Activated T-helper 2 cell treated with anti-CD3 and anti-CD28 coated beads, Interferon-gamma antibody, Interleukin-2, Interleukin-4, amounts not matched to agents 10 μg/mL and 5 μg/mL and 100 μg/mL, durations not matched to agents 14 hours and 24 hours and 36 hours (primary cell): ENCODE measurements around the gene MBOAT2. TPM values are rescaled to one million over a fixed set of nuclear protein-coding genes. Genes with fewer than 3 reads are reported as not detected.

Experiments used
- DNase-seq: peaks from one replicate; pipeline ENCODE4 v3.0.0; 2021; ENCODE audit warnings: low spot score
- H3K27ac Mint-ChIP-seq: one replicate; pipeline ENCODE4 v1.8.0; 2021; ENCODE audit warnings: mixed read lengths
- H3K27me3 Mint-ChIP-seq: one replicate; pipeline ENCODE4 v1.8.0; 2021; ENCODE audit warnings: low read depth, mixed read lengths
- H3K36me3 Mint-ChIP-seq: one replicate; pipeline ENCODE4 v1.8.0; 2021; ENCODE audit warnings: low read depth, mixed read lengths
- H3K4me1 Mint-ChIP-seq: one replicate; pipeline ENCODE4 v1.8.0; 2021; ENCODE audit warnings: low read depth, mixed read lengths
- H3K4me3 Mint-ChIP-seq: one replicate; pipeline ENCODE4 v1.8.0; 2021; ENCODE audit warnings: low read depth, mild to moderate bottlenecking, moderate library complexity, mixed read lengths
- H3K9me3 Mint-ChIP-seq: one replicate; pipeline ENCODE4 v1.8.0; 2021; ENCODE audit warnings: mixed read lengths
- intact Hi-C: fragments of 100-400 bp; cut with micrococcal nuclease; formaldehyde crosslinking; loops from one replicate; pipeline ENCODE4 v1.15.1; 2023
- total RNA-seq: library from RNA; stranded (reverse); gene quantifications from 2 replicates; pipeline ENCODE4 v1.2.3, GENCODE V29; 2022

MBOAT2 gene
- total RNA-seq, 1 donor from 2014 or later, result 6.0 TPM

GRCh38 chr2:8893474-8893873, 110.0 kb downstream of the MBOAT2 start:
- no peak for DNase-seq
- H3K4me1 Mint-ChIP-seq, result no peaks in the 10 kb centered on the region
- H3K9me3 Mint-ChIP-seq, result no peaks in the 10 kb centered on the region
- intact Hi-C loops, result no loop called here
- H3K27ac Mint-ChIP-seq, result no peak overlapping the region
- no peak overlapping the region for H3K4me3 Mint-ChIP-seq
- H3K27me3 Mint-ChIP-seq, result no peaks in the 10 kb centered on the region
- no peaks in the 10 kb centered on the region for H3K36me3 Mint-ChIP-seq

- intact Hi-C loops, result no loop called here
- Mint-ChIP-seq H3K27me3 (peaks cover 3% of the 10 kb centered on the region), H3K4me1 (no peaks in the 10 kb centered on the region), H3K36me3 (no peaks in the 10 kb centered on the region), H3K27ac (no peak overlapping the region), H3K9me3 (no peaks in the 10 kb centered on the region), H3K4me3 (no peak overlapping the region)
- no peak for DNase-seq
Observed at GRCh38 chr2:8892111-8892510, 111.4 kb downstream of the MBOAT2 start.

- no peaks in the 10 kb centered on the region for H3K9me3 Mint-ChIP-seq
- intact Hi-C loops, result no loop called here
- DNase-seq, result no peak
- no peaks in the 10 kb centered on the region for H3K4me1 Mint-ChIP-seq
- no peak overlapping the region for H3K27ac Mint-ChIP-seq
- peaks cover 6% of the 10 kb centered on the region for H3K27me3 Mint-ChIP-seq
- no peaks in the 10 kb centered on the region for H3K36me3 Mint-ChIP-seq
- H3K4me3 Mint-ChIP-seq, result no peak overlapping the region
Observed at GRCh38 chr2:8889978-8890377, 113.5 kb downstream of the MBOAT2 start.

- Mint-ChIP-seq H3K9me3 (no peaks in the 10 kb centered on the region), H3K4me3 (no peak overlapping the region), H3K27ac (no peak overlapping the region), H3K36me3 (no peaks in the 10 kb centered on the region), H3K27me3 (peaks cover 6% of the 10 kb centered on the region), H3K4me1 (no peaks in the 10 kb centered on the region)
- intact Hi-C loops, result no loop called here
- no peak for DNase-seq
Observed at GRCh38 chr2:8888963-8889362, 114.5 kb downstream of the MBOAT2 start.

- intact Hi-C loops, result no loop called here
- Mint-ChIP-seq H3K9me3 (no peaks in the 10 kb centered on the region), H3K27me3 (peaks cover 6% of the 10 kb centered on the region), H3K36me3 (no peaks in the 10 kb centered on the region), H3K4me3 (no peak overlapping the region), H3K27ac (no peak overlapping the region), H3K4me1 (no peaks in the 10 kb centered on the region)
- DNase-seq, result no peak
Observed at GRCh38 chr2:8886876-8887275, 116.6 kb downstream of the MBOAT2 start.

- intact Hi-C loops, result no loop called here
- Mint-ChIP-seq H3K36me3 (no peaks in the 10 kb centered on the region), H3K9me3 (no peaks in the 10 kb centered on the region), H3K27ac (no peak overlapping the region), H3K27me3 (peaks cover 6% of the 10 kb centered on the region), H3K4me3 (no peak overlapping the region), H3K4me1 (no peaks in the 10 kb centered on the region)
- no peak for DNase-seq
Observed at GRCh38 chr2:8886202-8886518, 117.3 kb downstream of the MBOAT2 start.

- intact Hi-C loops, result no loop called here
- H3K9me3 Mint-ChIP-seq, result no peaks in the 10 kb centered on the region
- H3K27ac Mint-ChIP-seq, result no peak overlapping the region
- no peak for DNase-seq
- no peaks in the 10 kb centered on the region for H3K4me1 Mint-ChIP-seq
- H3K27me3 Mint-ChIP-seq, result peaks cover 6% of the 10 kb centered on the region
- no peaks in the 10 kb centered on the region for H3K36me3 Mint-ChIP-seq
- H3K4me3 Mint-ChIP-seq, result no peak overlapping the region
Observed at GRCh38 chr2:8885449-8886201, 117.9 kb downstream of the MBOAT2 start.

- intact Hi-C loops, result no loop called here
Observed at GRCh38 chr2:8884812-8885211, 118.7 kb downstream of the MBOAT2 start.

GRCh38 chr2:8882094-8882493, 121.4 kb downstream of the MBOAT2 start:
- H3K36me3 Mint-ChIP-seq, result no peaks in the 10 kb centered on the region
- intact Hi-C loops, result no loop called here
- H3K4me3 Mint-ChIP-seq, result no peak overlapping the region
- H3K4me1 Mint-ChIP-seq, result no peaks in the 10 kb centered on the region
- peaks cover 4% of the 10 kb centered on the region for H3K27me3 Mint-ChIP-seq
- no peaks in the 10 kb centered on the region for H3K9me3 Mint-ChIP-seq
- no peak overlapping the region for H3K27ac Mint-ChIP-seq
- no peak for DNase-seq

More at GRCh38 chr2:8884812-8885211, 118.7 kb downstream of the MBOAT2 start:
- no peaks in the 10 kb centered on the region for H3K4me1 Mint-ChIP-seq
- peaks cover 6% of the 10 kb centered on the region for H3K27me3 Mint-ChIP-seq
- no peaks in the 10 kb centered on the region for H3K36me3 Mint-ChIP-seq
- H3K27ac Mint-ChIP-seq, result no peak overlapping the region
- H3K4me3 Mint-ChIP-seq, result no peak overlapping the region
- DNase-seq, result no peak
- no peaks in the 10 kb centered on the region for H3K9me3 Mint-ChIP-seq

- Mint-ChIP-seq H3K9me3 (no peaks in the 10 kb centered on the region), H3K4me3 (no peak overlapping the region), H3K36me3 (no peaks in the 10 kb centered on the region), H3K27me3 (peaks cover 2% of the 10 kb centered on the region), H3K27ac (no peak overlapping the region), H3K4me1 (no peaks in the 10 kb centered on the region)
- intact Hi-C loops, result no loop called here
- no peak for DNase-seq
Observed at GRCh38 chr2:8877894-8878293, 125.6 kb downstream of the MBOAT2 start.

- Mint-ChIP-seq H3K9me3 (no peaks in the 10 kb centered on the region), H3K36me3 (no peaks in the 10 kb centered on the region), H3K4me1 (no peaks in the 10 kb centered on the region), H3K27me3 (peaks cover 2% of the 10 kb centered on the region), H3K4me3 (no peak overlapping the region), H3K27ac (no peak overlapping the region)
- DNase-seq, result no peak
- intact Hi-C loops, result no loop called here
Observed at GRCh38 chr2:8877332-8877731, 126.2 kb downstream of the MBOAT2 start.

GRCh38 chr2:8876628-8877027, 126.9 kb downstream of the MBOAT2 start:
- no peak overlapping the region for H3K4me3 Mint-ChIP-seq
- H3K4me1 Mint-ChIP-seq, result no peaks in the 10 kb centered on the region
- no peaks in the 10 kb centered on the region for H3K9me3 Mint-ChIP-seq
- DNase-seq, result no peak
- H3K27ac Mint-ChIP-seq, result no peak overlapping the region
- intact Hi-C loops, result no loop called here
- no peaks in the 10 kb centered on the region for H3K36me3 Mint-ChIP-seq
- peaks cover 2% of the 10 kb centered on the region for H3K27me3 Mint-ChIP-seq

- Mint-ChIP-seq H3K27me3 (peaks cover 4% of the 10 kb centered on the region), H3K4me3 (no peak overlapping the region), H3K36me3 (no peaks in the 10 kb centered on the region), H3K27ac (no peak overlapping the region), H3K9me3 (no peaks in the 10 kb centered on the region), H3K4me1 (no peaks in the 10 kb centered on the region)
- DNase-seq, result no peak
- intact Hi-C loops, result loop anchor here (5.0 kb wide), 1 partner anchor 264 kb away; no protein-coding TSS in a partner anchor
Observed at GRCh38 chr2:8872821-8873432, 130.6 kb downstream of the MBOAT2 start.
